ENCODE data around the gene CHN1.

The CHN1 gene

GRCh38 chr2:174781298-174781697 is 223.9 kb downstream of the CHN1 start:
- no peak for DNase-seq

DNA sequence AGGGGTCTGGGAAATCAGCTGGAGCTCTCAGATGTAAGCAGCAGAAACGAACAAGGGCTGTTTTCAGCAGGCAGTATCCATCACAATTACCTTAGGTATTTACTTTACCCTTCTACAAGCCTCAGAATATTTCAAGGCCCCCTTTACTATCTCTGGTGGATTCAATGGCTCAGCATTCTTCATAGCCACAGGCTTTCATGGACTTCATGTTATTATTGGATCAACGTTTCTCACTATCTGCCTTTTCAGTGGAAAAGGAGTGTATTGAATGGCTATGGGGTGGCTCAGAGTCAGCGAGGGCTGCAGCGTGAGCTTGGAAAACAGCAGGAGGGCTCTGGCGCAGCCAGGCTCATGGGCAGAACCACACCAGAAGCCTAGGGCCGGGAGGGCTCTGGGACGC is 224.3 kb downstream of the CHN1 start:
- no peak for DNase-seq

GRCh38 chr2:174780191-174780840 is 224.9 kb downstream of the CHN1 start:
- no peak for DNase-seq

DNA sequence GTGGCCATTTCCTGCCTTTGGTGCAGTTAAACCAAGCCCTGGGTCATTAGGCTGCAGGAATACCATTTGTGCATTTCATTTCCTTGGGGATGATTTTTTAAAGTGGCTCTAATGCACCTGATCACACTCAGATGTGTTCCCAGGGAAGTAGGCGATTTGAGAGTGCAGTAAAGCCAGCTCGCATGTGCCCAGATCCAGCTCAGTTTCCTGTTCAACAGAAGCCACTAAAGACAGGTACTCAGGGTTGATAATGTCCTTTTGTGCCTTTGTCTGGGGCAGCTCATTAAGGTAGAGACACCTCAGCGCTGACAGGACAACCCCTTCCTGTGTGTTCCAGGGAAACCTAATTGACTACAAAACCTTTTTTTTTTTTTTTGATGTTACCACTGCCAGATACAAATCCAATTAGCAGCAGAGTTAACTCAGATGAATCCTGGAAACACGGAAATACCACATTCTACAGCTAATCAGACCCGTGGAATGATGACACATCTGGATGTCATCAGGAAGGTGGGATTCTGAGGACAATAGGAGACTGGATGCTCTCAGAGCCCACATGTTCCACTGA is 225.7 kb downstream of the CHN1 start:
- no peak for DNase-seq

GRCh38 chr2:174778085-174778981 is 226.8 kb downstream of the CHN1 start:
- DNase-seq = peak; percentile 30 to 52

DNA sequence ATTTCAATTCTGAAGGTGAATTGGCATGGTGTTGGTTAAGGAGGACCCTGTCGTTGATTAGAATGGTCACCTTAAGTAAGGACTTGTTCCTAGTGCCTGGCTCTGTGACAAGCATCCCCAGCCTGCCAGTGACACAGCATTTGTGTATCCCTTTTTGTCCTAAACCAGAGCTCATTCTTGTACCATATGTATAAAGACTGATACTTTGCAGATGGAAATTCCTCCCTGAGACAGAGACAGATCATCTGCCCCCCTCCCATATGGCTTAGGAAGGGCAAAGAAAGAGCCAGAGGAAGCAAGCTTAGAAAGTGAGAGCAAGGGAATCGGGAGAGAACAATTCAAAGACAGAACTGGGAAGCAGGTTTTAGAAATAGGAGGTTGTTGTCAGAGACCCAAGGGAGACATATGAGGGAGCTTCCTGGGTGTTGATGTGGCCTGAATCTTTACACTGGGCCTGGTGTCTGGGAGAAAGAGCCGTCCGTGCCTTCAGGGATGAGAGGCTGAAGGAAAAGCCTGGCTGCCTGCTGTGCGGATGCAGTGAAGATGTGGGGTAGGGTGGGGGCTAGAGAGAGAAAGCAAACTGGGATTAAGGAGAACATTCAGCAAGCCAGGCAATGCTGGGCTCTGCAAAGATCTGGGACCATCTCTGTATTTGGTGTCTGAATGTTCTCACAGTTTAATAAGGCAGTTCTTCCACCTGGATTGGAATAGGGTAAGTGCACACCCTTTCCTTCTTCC is 227.7 kb downstream of the CHN1 start:
- no peak for DNase-seq

DNA sequence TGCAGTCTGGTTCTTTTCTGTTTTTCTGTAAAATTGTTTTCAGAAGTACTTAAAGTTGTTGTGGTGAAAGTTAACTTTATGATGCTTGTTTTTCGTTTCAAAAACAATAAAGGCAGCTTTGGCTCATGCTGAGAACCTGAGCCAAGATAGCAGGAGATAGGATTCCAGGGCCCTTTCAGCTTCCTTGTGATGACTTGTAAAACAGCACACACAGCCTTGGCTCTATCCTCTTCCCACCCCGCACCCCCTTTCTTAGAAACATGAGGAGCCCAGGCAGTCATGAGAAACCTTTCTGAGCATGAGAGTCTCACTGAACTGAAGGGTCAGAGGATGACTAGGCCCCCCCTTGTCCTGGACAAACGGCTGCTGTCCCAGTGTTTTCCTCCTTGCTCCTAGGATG is 228.5 kb downstream of the CHN1 start:
- DNase-seq = no peak

DNA sequence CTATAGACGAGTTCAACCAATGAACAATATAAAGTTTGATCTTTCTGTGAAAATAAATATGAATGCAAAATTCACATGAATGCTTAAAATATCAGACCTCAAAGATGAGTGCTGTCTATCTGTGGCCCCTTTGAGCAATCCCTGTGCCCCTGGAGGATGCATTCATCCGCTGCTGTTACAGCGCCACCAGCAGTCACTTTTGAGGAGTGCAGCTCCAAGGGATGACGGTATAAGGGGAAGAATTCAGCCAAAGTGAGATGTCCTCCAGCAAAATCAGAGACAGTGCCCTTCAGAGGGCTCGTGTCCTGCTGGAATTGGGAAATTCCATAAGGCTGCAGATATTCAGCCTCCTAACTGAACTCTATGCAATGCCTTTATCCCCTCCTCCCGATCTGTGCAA is 229.0 kb downstream of the CHN1 start:
- no peak for DNase-seq

DNA sequence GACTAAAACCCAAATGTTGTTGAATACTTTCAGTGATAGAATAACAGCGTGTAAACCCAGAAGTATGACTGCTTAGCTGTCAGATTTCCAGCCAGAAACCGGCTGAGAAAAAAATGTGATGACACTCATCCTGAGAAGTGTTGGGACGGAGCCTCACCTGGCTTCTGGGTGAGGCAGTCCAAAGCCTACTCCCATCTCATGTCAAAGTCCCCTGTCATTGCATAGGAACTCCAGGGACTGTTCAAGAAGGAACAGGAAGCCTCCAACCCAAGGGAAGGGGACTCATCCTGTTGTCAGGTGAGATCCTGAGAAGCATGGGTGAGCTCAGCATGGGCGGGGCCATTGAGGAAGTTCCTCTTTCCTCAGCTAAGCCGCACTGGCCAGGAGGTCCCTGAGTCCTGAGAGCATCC is 229.6 kb downstream of the CHN1 start:
- no peak for DNase-seq

- no peak for DNase-seq
Measured at GRCh38 chr2:174774886-174775285, 230.3 kb downstream of the CHN1 start.

- DNase-seq = no peak
Measured at GRCh38 chr2:174773215-174773614, 232.0 kb downstream of the CHN1 start.

GRCh38 chr2:174772472-174772801 is 232.7 kb downstream of the CHN1 start:
- no peak for DNase-seq

- DNase-seq = no peak
Measured at GRCh38 chr2:174771631-174772471, 233.3 kb downstream of the CHN1 start.

GRCh38 chr2:174771136-174771535 is 234.0 kb downstream of the CHN1 start:
- DNase-seq = no peak

- DNase-seq = no peak
Measured at GRCh38 chr2:174768557-174768956, 236.6 kb downstream of the CHN1 start.

- DNase-seq = no peak
Measured at GRCh38 chr2:174766271-174766670, 238.9 kb downstream of the CHN1 start.

GRCh38 chr2:174765576-174765975 is 239.6 kb downstream of the CHN1 start:
- DNase-seq = no peak

DNA sequence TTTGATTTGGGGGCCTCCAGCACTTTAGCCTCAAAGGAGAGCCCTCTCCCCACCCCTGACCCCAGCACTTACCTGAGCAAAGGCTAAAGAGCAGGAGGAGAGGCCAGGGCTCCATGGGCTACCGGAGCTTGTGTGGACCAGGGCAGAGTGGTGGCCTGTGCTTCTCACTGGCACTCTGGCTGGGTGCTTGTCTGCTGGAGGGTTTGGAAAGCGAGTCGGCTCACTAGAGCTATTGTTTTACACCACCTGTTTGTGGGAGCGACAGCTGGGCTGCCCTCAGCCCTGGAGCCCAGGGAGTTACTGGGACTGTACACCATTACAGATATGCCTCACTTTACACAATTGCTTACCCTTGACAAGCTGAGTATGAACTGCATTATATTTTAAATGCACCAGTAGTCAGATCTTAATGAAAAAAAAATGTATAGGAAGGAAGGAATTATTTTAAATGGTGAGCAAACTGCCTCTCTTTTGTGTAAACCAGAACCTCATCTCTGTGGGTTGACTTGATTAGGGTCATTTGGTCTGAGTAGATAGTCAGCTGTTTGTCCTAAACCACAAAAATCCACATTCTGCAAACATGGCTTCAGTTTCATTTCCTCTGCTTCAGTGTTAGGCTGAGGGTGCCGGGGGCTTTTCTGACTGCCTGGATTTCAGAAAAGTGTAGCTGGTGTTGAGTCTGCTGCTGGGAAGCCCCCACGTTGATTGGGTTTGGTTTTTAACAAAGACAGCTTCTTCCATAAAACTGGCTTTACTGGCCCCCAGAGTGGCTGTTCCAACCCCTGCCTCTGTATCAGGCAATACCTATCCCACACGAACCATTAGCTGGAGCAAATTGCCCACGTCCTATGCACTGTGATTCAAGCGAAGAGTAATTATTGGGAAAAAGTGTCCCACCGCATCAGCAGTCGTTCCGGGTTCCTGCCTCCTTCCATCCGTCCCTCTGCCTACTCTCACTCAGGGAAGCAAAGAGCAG is 240.6 kb downstream of the CHN1 start, which contains the start of gene CHRNA1:
Gene CHRNA1 (minus strand): TSS at position 193 of the 976 bp plus-strand sequence. CDS start 78 bp downstream, at position 115.
- DNase-seq = no peak

DNA sequence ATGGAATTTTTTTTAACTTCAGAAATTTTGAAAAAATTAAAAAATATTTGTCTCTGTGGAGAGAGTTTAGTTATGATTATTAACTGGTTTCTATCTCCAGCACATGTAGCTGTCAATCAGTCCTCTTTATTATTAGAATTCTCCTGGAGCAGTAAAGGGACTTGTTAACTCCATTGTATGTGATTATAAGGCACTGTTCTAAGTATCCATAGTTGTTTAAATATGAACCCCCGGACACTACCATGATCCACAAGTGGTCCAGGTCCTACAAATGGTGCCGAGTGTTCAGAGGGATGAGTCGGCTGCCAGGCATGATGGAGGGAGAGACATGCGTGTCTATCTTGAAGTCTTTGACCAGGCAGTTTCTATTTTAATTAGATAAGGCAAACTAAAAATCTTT is 241.4 kb downstream of the CHN1 start:
- no peak for DNase-seq

- no peak for DNase-seq
Measured at GRCh38 chr2:174762464-174762863, 242.7 kb downstream of the CHN1 start.

- no peak for DNase-seq
Measured at GRCh38 chr2:174761837-174762236, 243.3 kb downstream of the CHN1 start.
